Keratinocyte (primary cell): Measurements from ENCODE around the gene FKBP5. TPM values are rescaled to one million over a fixed set of nuclear protein-coding genes. Genes with fewer than 3 reads are reported as not detected.
"Not testable (repeated sequence)": the region's sequence is repeated elsewhere in the genome, so short reads cannot be mapped to it uniquely, and the experiment has no call there.

Experiments used
- DNase-seq: peaks from one replicate; pipeline ENCODE4 v3.0.0-alpha.2; 2011; ENCODE audit warnings: low read depth, missing footprints, low spot score
- FAIRE-seq: peaks from 2 replicates; lab custom pipeline; 2011; peaks lifted over from hg19 to GRCh38; lab: Jason Lieb, UNC
- H2AFZ ChIP-seq: 2 replicates; pipeline ENCODE4 v1.6.0; 2012; ENCODE audit warnings: low read length, control low read depth, inconsistent platforms; ENCODE audit not compliant: control insufficient read depth
- H3K27ac ChIP-seq: 2 replicates; pipeline ENCODE4 v1.5.1; 2011; ENCODE audit warnings: low read length; ENCODE audit not compliant: control insufficient read depth, insufficient read depth
- H3K27me3 ChIP-seq: 3 replicates; pipeline ENCODE4 v1.6.0; 2011; ENCODE audit warnings: low read length; ENCODE audit not compliant: control insufficient read depth, insufficient read depth; ENCODE audit errors: extremely low read depth
- H3K36me3 ChIP-seq, 2 experiments: 2 replicates in 1 of 2; 3 replicates in 1 of 2; pipeline ENCODE4 v1.5.1; 2011; ENCODE audit warnings: low read length in 2 of 2, mild to moderate bottlenecking in 1 of 2; ENCODE audit not compliant: control insufficient read depth in 2 of 2, insufficient read depth in 2 of 2; ENCODE audit errors: extremely low read depth in 1 of 2
- H3K4me1 ChIP-seq: 3 replicates; pipeline ENCODE4 v1.5.1; 2011; ENCODE audit warnings: low read length; ENCODE audit not compliant: control insufficient read depth, insufficient read depth; ENCODE audit errors: extremely low read depth
- H3K4me2 ChIP-seq: 3 replicates; pipeline ENCODE4 v1.6.0; 2011; ENCODE audit warnings: low read depth, low read length; ENCODE audit not compliant: control insufficient read depth, insufficient read depth; ENCODE audit errors: extremely low read depth
- H3K4me3 ChIP-seq, 3 experiments: fragments of 200-600 bp in 1 of 3; sonication (generic) in 1 of 3; 2 replicates in 2 of 3; 3 replicates in 1 of 3; pipeline ENCODE4 v1.5.1; 2011 to 2016; ENCODE audit warnings: low read length in 3 of 3, mild to moderate bottlenecking in 3 of 3, control low read depth in 2 of 3, inconsistent platforms in 1 of 3, low read depth in 1 of 3, mixed read lengths in 1 of 3, mixed run types in 1 of 3, moderate library complexity in 1 of 3; ENCODE audit not compliant: control insufficient read depth in 2 of 3, insufficient read depth in 2 of 3; ENCODE audit errors: extremely low read depth in 1 of 3
- H3K79me2 ChIP-seq: 2 replicates; pipeline ENCODE4 v1.6.0; 2012; ENCODE audit warnings: low read length; ENCODE audit not compliant: control insufficient read depth, insufficient read depth
- H3K9ac ChIP-seq: 3 replicates; pipeline ENCODE4 v1.6.0; 2011; ENCODE audit warnings: low read length; ENCODE audit not compliant: control insufficient read depth, insufficient read depth; ENCODE audit errors: extremely low read depth
- H3K9me1 ChIP-seq: 3 replicates; pipeline ENCODE4 v1.6.0; 2011; ENCODE audit warnings: low read length; ENCODE audit not compliant: control insufficient read depth, insufficient read depth; ENCODE audit errors: extremely low read depth
- H3K9me3 ChIP-seq: 2 replicates; pipeline ENCODE4 v1.5.1; 2012; ENCODE audit warnings: low read depth, low read length; ENCODE audit not compliant: control insufficient read depth
- H4K20me1 ChIP-seq: 3 replicates; pipeline ENCODE4 v1.6.0; 2011; ENCODE audit warnings: low read length; ENCODE audit not compliant: control insufficient read depth, insufficient read depth; ENCODE audit errors: extremely low read depth
- CTCF ChIP-seq, 3 experiments: IDR thresholded peaks in 1 of 3; conservative IDR thresholded peaks in 1 of 3; optimal IDR thresholded peaks in 1 of 3; 2 replicates in 2 of 3; 3 replicates in 1 of 3; pipeline versions ENCODE3 to v1.5.1; 2011; ENCODE audit warnings: low read length in 3 of 3, mild to moderate bottlenecking in 3 of 3, moderate library complexity in 2 of 3, control low read depth in 1 of 3, inconsistent platforms in 1 of 3; ENCODE audit not compliant: insufficient read depth in 2 of 3; ENCODE audit errors: extremely low read depth in 1 of 3
- EZH2 ChIP-seq: IDR thresholded peaks from one replicate; pipeline ENCODE4 v1.6.1; 2012; ENCODE audit warnings: inconsistent platforms, mild to moderate bottlenecking, low read length, moderate library complexity
- dilution Hi-C: fragments of 300-500 bp; cut with MboI; formaldehyde crosslinking; loops from one replicate; pipeline ENCODE4 v1.7.0; 2020; ENCODE audit warnings: low sequenced_read_pairs; ENCODE audit not compliant: extremely low pct_ligation_motif_present
- polyA plus RNA-seq, 5 experiments: library from polyadenylated mRNA; depleted of rRNA in 3 of 5; stranded (reverse) in 3 of 5; stranded (forward) in 1 of 5; unstranded in 1 of 5; fragments of >200 nt; gene quantifications; 1 replicate in 1 of 5; 2 replicates in 3 of 5; 3 replicates in 1 of 5; pipeline versions ENCODE4 v1.2.1 to v1.2.3, GENCODE V29; 2011 to 2012; ENCODE audit warnings: missing spikeins in 2 of 5, low read depth in 1 of 5, low replicate concordance in 1 of 5

The FKBP5 gene
- polyA plus RNA-seq, 1 donor (not counting 4 experiments of a cell fraction or from before 2014, with no cell fraction given), result 88.3 TPM

GRCh38 chr6:35690484-35690883 is 1.8 kb upstream of the FKBP5 start:
- Histone ChIP-seq H3K27me3 (no peaks in the 10 kb centered on the region), H3K4me1 (peaks cover 7% of the 10 kb centered on the region), H3K27ac (no peak overlapping the region), H3K79me2 (peaks cover 30% of the 10 kb centered on the region), H3K36me3 (no peaks in the 10 kb centered on the region), H3K9me1 (no peaks in the 10 kb centered on the region), H3K4me3 (no peak overlapping the region), H3K9ac (no peak overlapping the region), H4K20me1 (no peaks in the 10 kb centered on the region), H2AFZ (no peak overlapping the region), H3K9me3 (peaks cover 5% of the 10 kb centered on the region), H3K4me2 (no peak overlapping the region)
- FAIRE-seq, result no peak
- DNase-seq, result no peak
- TF ChIP-seq EZH2 (no peak), CTCF (optimal IDR thresholded peaks at IDR 0.05 in 1 of 3, IDR thresholded peaks at IDR 0.05 in 1 of 3, conservative IDR thresholded peaks at IDR 0.05 in 1 of 3; ENCODE audit: extremely low read depth in 1 of 3, insufficient read depth in 2 of 3, low read length in 3 of 3) (no peak)
- dilution Hi-C loops, result no loop called here

GRCh38 chr6:35690006-35690405 is 1.3 kb upstream of the FKBP5 start:
- H3K9me1 ChIP-seq, FAIRE-seq, H3K9me3 ChIP-seq, H3K4me2 ChIP-seq, H3K36me3 ChIP-seq, H2AFZ ChIP-seq, H3K27ac ChIP-seq, dilution Hi-C loops, DNase-seq, H3K9ac ChIP-seq, H3K4me3 ChIP-seq, H3K4me1 ChIP-seq, H4K20me1 ChIP-seq, H3K27me3 ChIP-seq: not testable (repeated sequence)
- peaks cover 34% of the 10 kb centered on the region for H3K79me2 ChIP-seq
